ENCODE results near the gene MMP14. TPM values are rescaled to one million over a fixed set of nuclear protein-coding genes. Genes with fewer than 3 reads are reported as not detected.

Gene MMP14
- total RNA-seq, 1 experiment from 2014 or later: 17.8 TPM

DNA sequence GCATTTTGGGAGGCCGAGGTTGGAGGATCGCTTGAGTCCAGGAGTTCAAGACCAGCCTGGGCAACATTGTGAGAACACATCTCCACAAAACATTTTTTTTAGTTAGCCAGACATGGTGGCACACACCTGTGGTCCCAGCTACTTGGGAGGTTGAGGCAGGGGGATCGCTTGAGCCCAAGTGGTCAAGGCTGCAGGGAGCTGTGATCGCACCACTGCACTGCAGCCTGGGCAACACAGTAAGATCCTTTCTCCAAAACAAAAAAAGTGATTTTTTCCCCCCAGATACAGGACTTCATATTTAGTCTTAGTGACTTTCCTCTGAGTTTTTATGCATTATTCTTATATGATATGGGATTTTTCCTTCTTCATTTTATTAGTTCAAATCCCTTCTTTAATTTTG lies 49.7 kb upstream of the MMP14 start:
- DNase-seq (ENCODE audit: low read depth, low spot score) (no peak), ATAC-seq (no peak)
- TF ChIP-seq EGR1 (IDR thresholded peaks at IDR 0.05; ENCODE audit: low read depth) (no peak), ZNF274 (IDR thresholded peaks at IDR 0.05; ENCODE audit: low read depth, low read length) (no peak), CEBPB (IDR thresholded peaks at IDR 0.05; ENCODE audit: low read depth) (no peak), ZFX (IDR thresholded peaks at IDR 0.05) (no peak), SRF (IDR thresholded peaks at IDR 0.05; ENCODE audit: low read depth) (no peak), RAD21 (IDR thresholded peaks at IDR 0.05; ENCODE audit: low read depth) (no peak), FOSL1 (IDR thresholded peaks at IDR 0.05; ENCODE audit: low read depth) (no peak), SIN3A (IDR thresholded peaks at IDR 0.05; ENCODE audit: low read depth) (no peak), JUND (IDR thresholded peaks at IDR 0.05) (no peak), ATF3 (IDR thresholded peaks at IDR 0.05) (no peak), YY1 (IDR thresholded peaks at IDR 0.05; ENCODE audit: extremely low read depth, insufficient replicate concordance, low read depth, low read length) (no peak), EZH2phosphoT487 (IDR thresholded peaks at IDR 0.05; ENCODE audit: borderline replicate concordance) (no peak), POLR2AphosphoS5 (IDR thresholded peaks at IDR 0.05; ENCODE audit: low read depth, low read length) (no peak), POLR2A (IDR thresholded peaks at IDR 0.05; ENCODE audit: borderline replicate concordance, extremely low read depth, insufficient read depth, insufficient read length) (no peak), SP1 (IDR thresholded peaks at IDR 0.05; ENCODE audit: low read depth) (no peak), CBX3 (IDR thresholded peaks at IDR 0.05; ENCODE audit: low read depth) (no peak)
- TF ChIP-seq, protein P1, sequence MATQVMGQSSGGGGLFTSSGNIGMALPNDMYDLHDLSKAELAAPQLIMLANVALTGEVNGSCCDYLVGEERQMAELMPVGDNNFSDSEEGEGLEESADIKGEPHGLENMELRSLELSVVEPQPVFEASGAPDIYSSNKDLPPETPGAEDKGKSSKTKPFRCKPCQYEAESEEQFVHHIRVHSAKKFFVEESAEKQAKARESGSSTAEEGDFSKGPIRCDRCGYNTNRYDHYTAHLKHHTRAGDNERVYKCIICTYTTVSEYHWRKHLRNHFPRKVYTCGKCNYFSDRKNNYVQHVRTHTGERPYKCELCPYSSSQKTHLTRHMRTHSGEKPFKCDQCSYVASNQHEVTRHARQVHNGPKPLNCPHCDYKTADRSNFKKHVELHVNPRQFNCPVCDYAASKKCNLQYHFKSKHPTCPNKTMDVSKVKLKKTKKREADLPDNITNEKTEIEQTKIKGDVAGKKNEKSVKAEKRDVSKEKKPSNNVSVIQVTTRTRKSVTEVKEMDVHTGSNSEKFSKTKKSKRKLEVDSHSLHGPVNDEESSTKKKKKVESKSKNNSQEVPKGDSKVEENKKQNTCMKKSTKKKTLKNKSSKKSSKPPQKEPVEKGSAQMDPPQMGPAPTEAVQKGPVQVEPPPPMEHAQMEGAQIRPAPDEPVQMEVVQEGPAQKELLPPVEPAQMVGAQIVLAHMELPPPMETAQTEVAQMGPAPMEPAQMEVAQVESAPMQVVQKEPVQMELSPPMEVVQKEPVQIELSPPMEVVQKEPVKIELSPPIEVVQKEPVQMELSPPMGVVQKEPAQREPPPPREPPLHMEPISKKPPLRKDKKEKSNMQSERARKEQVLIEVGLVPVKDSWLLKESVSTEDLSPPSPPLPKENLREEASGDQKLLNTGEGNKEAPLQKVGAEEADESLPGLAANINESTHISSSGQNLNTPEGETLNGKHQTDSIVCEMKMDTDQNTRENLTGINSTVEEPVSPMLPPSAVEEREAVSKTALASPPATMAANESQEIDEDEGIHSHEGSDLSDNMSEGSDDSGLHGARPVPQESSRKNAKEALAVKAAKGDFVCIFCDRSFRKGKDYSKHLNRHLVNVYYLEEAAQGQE (IDR thresholded peaks at IDR 0.05; ENCODE audit: low read depth): no peak
- no peaks in the 10 kb centered on the region for H3K27me3 ChIP-seq (ENCODE audit: insufficient read depth, low read length)
- ChIA-PET POLR2A (no interaction called here), RAD21 (ENCODE audit: low non-redundant PET in 1 of 2, low total read pairs in 2 of 2, uncharacterized antibody in 2 of 2, unreplicated experiment in 2 of 2) (no interaction called here), CTCF (no interaction called here)
- no TSS peak for BruUV-seq (replicated peaks)
- H3K9me2 ChIP-seq (ENCODE audit: insufficient read depth): no peaks in the 10 kb centered on the region
- no peak overlapping the region for H2AFZ ChIP-seq (ENCODE audit: low read depth, low read length, poor library complexity, severe bottlenecking)
- H3K79me2 ChIP-seq (ENCODE audit: insufficient read depth, low read length): no peaks in the 10 kb centered on the region
- H3K4me3 ChIP-seq (replicated peaks in 1 of 2; ENCODE audit: low read depth in 1 of 2, low read length in 2 of 2): no peak overlapping the region
- peaks cover 3 to 23% of the 10 kb centered on the region in 2 experiments for H3K4me1 ChIP-seq (ENCODE audit: control insufficient read depth in 1 of 2, insufficient read depth in 2 of 2, low read length in 2 of 2)
- H3K36me3 ChIP-seq (ENCODE audit: control insufficient read depth in 1 of 2, insufficient read depth in 2 of 2, low read length in 2 of 2): no peaks in the 10 kb centered on the region
- no peaks in the 10 kb centered on the region for H4K20me1 ChIP-seq (ENCODE audit: insufficient read depth)
- intact Hi-C loops (cut with micrococcal nuclease): no loop called here
- no peaks in the 10 kb centered on the region for H3K9me3 ChIP-seq (ENCODE audit: control insufficient read depth in 1 of 2, insufficient read depth in 1 of 2, low read depth in 1 of 2, low read length in 2 of 2)
- no peak overlapping the region for H3K4me2 ChIP-seq (ENCODE audit: low read length)
- H3K27ac ChIP-seq (ENCODE audit: low read depth, low read length): no peak overlapping the region
- H3K9ac ChIP-seq (ENCODE audit: low read length): no peak overlapping the region
